HG03060 (cell line): ENCODE results near the gene SPON1.
"Not testable (repeated sequence)": the region's sequence is repeated elsewhere in the genome, so short reads cannot be mapped to it uniquely, and the experiment has no call there.

ENCODE experiments used
- ATAC-seq: cut with Tn5 transposase; IDR thresholded peaks from one replicate; pipeline ENCODE4 v1.9.1; 2021; ENCODE audit warnings: low read depth, moderate number of reproducible peaks; ENCODE audit not compliant: unreplicated experiment

Gene SPON1

DNA sequence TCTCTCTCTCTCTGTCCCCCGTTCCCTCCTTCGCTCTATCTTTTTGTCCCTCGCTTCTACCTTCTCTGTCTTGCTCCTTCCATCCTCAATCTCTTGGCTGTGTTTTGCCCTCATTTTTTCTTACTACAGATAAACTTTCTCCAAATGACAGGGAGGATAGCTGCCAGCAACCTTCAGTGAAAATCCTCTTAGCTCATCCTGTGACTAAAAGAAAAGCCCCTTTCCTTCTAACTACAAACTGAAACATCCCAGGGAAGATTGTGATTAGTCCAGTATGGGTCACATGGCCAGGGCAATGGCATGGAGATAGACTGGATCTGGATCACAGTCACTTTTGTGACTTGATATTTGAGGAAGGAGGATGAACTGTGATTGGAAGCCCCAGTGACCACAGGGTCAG lies 10.4 kb downstream of the SPON1 start:
- no peak for ATAC-seq

GRCh38 chr11:13974631-13975030 lies 12.1 kb downstream of the SPON1 start:
- ATAC-seq, result no peak

- ATAC-seq, result no peak
These were observed 20.7 kb downstream of the SPON1 start for GRCh38 chr11:13983081-13983751.

GRCh38 chr11:13984616-13985450 lies 22.3 kb downstream of the SPON1 start:
- ATAC-seq, result no peak

- not testable (repeated sequence) for ATAC-seq
These were observed 24.2 kb downstream of the SPON1 start for GRCh38 chr11:13986695-13987094.

DNA sequence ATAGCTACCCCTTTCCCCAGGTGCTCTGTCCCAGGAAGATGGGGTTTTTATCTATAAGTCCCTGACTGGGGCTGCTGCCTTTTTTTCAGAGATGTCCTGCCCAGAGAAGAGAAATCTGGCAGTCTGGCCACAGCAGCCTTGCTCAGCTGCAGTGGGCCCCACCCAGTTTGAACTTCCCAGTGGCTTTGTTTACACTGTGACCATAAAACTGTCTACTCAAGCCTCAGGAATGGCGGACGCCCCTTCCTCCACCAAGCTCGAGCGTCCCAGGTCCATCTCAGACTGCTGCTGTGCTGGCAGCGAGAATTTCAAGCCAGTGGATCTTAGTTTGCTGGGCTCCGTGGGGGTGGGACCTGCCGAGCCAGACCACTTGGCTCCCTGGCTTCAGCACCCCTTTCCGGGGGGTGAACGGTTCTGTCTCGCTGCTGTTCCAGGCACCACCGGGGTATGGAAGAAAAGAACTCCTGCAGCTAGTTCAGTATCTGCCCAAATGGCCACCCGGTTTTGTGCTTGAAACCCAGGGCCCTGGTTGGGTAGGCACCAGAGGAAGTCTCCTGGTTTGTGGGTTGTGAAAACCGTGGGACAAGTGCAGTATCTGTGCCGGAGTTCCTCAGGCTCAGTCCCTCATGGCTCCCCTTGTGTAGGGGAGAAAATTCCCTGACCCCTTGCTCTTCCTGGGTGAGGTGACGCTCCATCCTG lies 29.8 kb downstream of the SPON1 start:
- ATAC-seq, result not testable (repeated sequence)

GRCh38 chr11:13993096-13993765 lies 30.7 kb downstream of the SPON1 start:
- no peak for ATAC-seq

DNA sequence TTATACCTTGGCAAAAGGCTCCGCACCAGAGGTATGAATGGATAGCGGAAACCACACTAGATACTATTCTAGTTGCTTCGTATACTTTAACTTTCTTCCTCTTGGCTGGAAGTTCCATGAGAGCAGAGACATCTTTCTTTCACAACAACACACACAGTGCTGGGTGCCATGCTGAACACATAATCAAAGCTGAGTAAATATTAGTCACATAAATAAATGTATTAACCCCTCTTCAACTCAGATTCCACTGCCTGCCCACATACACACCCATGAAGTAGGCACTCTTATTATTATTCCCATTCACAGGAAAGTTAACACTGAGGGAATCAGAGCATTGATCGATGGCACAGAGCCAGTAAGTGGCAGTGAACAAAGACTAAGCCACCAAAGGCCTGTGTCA lies 35.4 kb downstream of the SPON1 start:
- no peak for ATAC-seq

- no peak for ATAC-seq
These were observed 37.2 kb downstream of the SPON1 start for GRCh38 chr11:13999704-14000103.

- ATAC-seq, result no peak
These were observed 39.1 kb downstream of the SPON1 start for GRCh38 chr11:14001597-14001996.

GRCh38 chr11:14007566-14007965 lies 45.0 kb downstream of the SPON1 start:
- ATAC-seq, result no peak

DNA sequence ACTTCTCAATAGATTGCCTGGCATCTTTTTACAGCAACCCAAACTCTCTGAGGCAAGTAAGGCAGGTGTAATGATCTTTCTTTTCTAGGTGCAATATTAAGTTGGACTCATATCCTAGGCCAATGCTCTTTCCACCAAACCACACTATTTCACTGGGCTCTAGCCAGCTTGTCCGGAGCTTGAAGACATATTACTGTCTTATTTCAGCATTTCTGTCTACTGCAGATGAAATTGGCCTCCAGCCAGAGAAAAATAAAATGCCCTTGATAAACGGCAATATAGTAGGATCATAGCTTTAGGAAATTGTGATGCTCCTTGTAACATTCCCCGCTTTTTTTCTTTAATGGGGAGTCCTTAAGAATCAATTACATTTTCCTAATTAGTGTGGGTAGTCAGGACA lies 48.1 kb downstream of the SPON1 start:
- ATAC-seq, result no peak

DNA sequence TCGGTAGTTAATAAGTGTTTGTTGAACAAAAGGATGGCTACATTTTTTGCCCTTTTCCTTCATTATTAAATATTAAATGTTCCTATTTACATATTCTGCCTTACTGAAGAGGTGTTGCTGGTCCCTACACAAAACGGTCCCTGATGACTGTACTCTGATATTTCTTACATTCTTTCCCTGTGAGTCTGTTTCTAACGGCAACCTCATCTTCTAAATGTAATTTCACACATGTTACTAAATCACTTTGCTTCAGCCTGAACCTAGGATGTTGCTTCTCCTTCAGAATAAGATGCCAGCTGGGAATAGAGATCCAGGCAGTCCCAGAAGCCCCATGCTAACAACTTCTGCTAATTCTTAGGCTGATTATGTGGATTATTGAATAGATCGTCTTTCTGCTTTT lies 50.3 kb downstream of the SPON1 start:
- ATAC-seq, result no peak

GRCh38 chr11:14015711-14016110 lies 53.2 kb downstream of the SPON1 start:
- ATAC-seq, result no peak

DNA sequence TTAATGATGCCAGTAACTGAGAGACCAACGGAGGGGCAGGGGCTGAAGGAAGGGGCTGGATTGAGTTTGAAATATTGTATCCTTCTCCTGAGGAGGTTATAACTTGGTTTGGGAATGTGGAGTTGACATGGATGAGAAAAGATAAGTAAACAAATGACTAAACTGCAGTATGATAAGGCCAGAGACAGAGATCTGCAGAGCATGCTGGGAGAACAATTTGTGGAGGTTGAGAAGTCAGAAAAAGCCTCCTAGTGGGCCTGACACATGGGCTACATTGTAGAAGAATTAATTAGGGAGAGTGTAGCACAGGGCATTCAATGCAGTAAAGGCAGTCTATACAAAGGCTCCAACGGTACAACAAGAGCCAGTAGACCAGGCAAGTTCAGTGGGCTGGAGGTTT lies 55.9 kb downstream of the SPON1 start:
- no peak for ATAC-seq

GRCh38 chr11:14021738-14022137 lies 59.2 kb downstream of the SPON1 start:
- no peak for ATAC-seq

DNA sequence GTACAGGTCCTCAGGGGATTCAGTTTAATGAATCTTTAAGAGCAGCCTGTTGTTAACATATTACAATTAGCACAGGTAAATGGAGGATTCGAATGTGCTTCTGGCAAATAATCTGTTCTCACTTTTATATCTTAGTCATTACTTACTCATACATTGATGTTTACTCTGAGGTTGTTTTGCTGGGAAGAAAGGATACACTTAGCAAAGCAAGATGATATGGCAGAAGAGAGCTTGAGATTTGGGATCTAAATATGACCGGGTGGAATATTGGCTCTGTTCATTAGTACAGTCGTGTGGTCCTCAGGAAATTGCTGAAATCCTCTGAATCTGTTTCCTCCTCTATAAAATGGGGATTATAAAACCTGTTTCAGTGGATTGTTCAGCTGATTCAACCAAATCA lies 59.7 kb downstream of the SPON1 start:
- ATAC-seq, result no peak

- ATAC-seq, result no peak
These were observed 60.3 kb downstream of the SPON1 start for GRCh38 chr11:14022821-14023220.

GRCh38 chr11:14026961-14027360 lies 64.4 kb downstream of the SPON1 start:
- ATAC-seq, result no peak

GRCh38 chr11:14027525-14027924 lies 65.0 kb downstream of the SPON1 start:
- no peak for ATAC-seq

GRCh38 chr11:14029440-14029839 lies 66.9 kb downstream of the SPON1 start:
- ATAC-seq, result no peak
